SK-N-SH (cell line): ENCODE data around the gene NCK1.

ENCODE experiments used
- NFIC ChIP-seq: IDR thresholded peaks from 2 replicates; pipeline ENCODE4 v1.4.0; 2012; ENCODE audit warnings: borderline replicate concordance
- TF ChIP-seq, protein P1 (sequence below): fragments of 200-600 bp; sonication (generic); IDR thresholded peaks from 2 replicates; pipeline ENCODE4 v1.6.1; 2017; ENCODE audit warnings: antibody characterized with exemption, mild to moderate bottlenecking, moderate library complexity
- TF ChIP-seq, protein P2 (sequence below): IDR thresholded peaks from 2 replicates; pipeline ENCODE4 v1.4.0; 2012; ENCODE audit warnings: low read depth
- TF ChIP-seq, protein P3 (sequence below): IDR thresholded peaks from 2 replicates; pipeline ENCODE4 v1.4.0; 2012; ENCODE audit warnings: low read depth, borderline replicate concordance

DNA sequence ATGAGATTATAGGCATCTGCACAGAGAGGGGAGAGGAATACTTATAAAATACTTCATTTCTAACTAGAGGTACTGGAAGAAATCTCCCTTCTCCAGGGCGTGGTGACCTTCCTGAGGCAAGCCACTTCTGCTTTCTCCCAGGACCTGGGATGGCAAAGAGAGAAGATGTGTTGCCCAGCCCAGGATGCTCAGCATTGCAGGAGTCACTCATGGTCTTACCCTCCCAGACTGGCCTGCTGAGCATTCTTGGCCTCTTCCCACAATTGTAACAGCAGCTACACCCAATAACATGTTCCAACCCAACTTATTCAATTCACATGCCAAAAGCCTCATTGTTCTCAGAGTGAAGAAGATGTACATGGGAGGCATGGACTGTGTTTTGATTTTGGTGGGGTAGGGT is 133.6 kb downstream of the NCK1 start:
- TF ChIP-seq, protein P1, sequence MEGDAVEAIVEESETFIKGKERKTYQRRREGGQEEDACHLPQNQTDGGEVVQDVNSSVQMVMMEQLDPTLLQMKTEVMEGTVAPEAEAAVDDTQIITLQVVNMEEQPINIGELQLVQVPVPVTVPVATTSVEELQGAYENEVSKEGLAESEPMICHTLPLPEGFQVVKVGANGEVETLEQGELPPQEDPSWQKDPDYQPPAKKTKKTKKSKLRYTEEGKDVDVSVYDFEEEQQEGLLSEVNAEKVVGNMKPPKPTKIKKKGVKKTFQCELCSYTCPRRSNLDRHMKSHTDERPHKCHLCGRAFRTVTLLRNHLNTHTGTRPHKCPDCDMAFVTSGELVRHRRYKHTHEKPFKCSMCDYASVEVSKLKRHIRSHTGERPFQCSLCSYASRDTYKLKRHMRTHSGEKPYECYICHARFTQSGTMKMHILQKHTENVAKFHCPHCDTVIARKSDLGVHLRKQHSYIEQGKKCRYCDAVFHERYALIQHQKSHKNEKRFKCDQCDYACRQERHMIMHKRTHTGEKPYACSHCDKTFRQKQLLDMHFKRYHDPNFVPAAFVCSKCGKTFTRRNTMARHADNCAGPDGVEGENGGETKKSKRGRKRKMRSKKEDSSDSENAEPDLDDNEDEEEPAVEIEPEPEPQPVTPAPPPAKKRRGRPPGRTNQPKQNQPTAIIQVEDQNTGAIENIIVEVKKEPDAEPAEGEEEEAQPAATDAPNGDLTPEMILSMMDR = no peak
- TF ChIP-seq NFIC = no peak
- TF ChIP-seq, protein P2, sequence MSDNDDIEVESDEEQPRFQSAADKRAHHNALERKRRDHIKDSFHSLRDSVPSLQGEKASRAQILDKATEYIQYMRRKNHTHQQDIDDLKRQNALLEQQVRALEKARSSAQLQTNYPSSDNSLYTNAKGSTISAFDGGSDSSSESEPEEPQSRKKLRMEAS = no peak
- TF ChIP-seq, protein P3, sequence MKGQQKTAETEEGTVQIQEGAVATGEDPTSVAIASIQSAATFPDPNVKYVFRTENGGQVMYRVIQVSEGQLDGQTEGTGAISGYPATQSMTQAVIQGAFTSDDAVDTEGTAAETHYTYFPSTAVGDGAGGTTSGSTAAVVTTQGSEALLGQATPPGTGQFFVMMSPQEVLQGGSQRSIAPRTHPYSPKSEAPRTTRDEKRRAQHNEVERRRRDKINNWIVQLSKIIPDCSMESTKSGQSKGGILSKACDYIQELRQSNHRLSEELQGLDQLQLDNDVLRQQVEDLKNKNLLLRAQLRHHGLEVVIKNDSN = no peak
